NCI-H69 (cell line): ENCODE results near the gene HOXA6.

ENCODE experiments used
- DNase-seq: peaks from one replicate; lab custom pipeline; 2025; lab: John Stamatoyannopoulos, UW

HOXA6 gene

GRCh38 chr7:27108390-27109127 lies 39.0 kb downstream of the HOXA6 start:
- DNase-seq, result no peak

- DNase-seq, result no peak
Observed at GRCh38 chr7:27107391-27108381, 39.9 kb downstream of the HOXA6 start.

GRCh38 chr7:27106901-27107240 lies 40.7 kb downstream of the HOXA6 start:
- DNase-seq, result no peak

- DNase-seq, result no peak
Observed at GRCh38 chr7:27106181-27106900, 41.2 kb downstream of the HOXA6 start.

GRCh38 chr7:27105301-27106031 lies 42.1 kb downstream of the HOXA6 start:
- no peak for DNase-seq

- DNase-seq, result peak; percentile 40
Observed at GRCh38 chr7:27104341-27105058, 43.1 kb downstream of the HOXA6 start.

- DNase-seq, result peak; percentile 85
Observed at GRCh38 chr7:27103489-27104226, 43.9 kb downstream of the HOXA6 start.

- peak; percentile 83 for DNase-seq
Observed at GRCh38 chr7:27102581-27103442, 44.8 kb downstream of the HOXA6 start, which contains the start of gene HOXA2. Gene HOXA2, minus strand, starts transcription at chr7:27102683. Its CDS starts 183 bp downstream, at chr7:27102500.

- no peak for DNase-seq
Observed at GRCh38 chr7:27101957-27102580, 45.5 kb downstream of the HOXA6 start.

GRCh38 chr7:27101171-27101956 lies 46.2 kb downstream of the HOXA6 start:
- no peak for DNase-seq

- DNase-seq, result no peak
Observed at GRCh38 chr7:27100694-27101170, 46.8 kb downstream of the HOXA6 start.

GRCh38 chr7:27099453-27100370 lies 47.9 kb downstream of the HOXA6 start:
- no peak for DNase-seq

- DNase-seq, result no peak
Observed at GRCh38 chr7:27098578-27099451, 48.8 kb downstream of the HOXA6 start.

GRCh38 chr7:27097686-27098577 lies 49.6 kb downstream of the HOXA6 start:
- no peak for DNase-seq
